HuH-7 (cell line): ENCODE measurements around the gene MRPL20.
A peak's percentile ranks its signal among the peaks of the same experiment; 100 is the strongest.
"Not testable (repeated sequence)": the region's sequence is repeated elsewhere in the genome, so short reads cannot be mapped to it uniquely, and the experiment has no call there.

Experiments used
- DNase-seq: peaks from one replicate; pipeline ENCODE4 v3.0.0; 2011; ENCODE audit warnings: low spot score

The MRPL20 gene

DNA sequence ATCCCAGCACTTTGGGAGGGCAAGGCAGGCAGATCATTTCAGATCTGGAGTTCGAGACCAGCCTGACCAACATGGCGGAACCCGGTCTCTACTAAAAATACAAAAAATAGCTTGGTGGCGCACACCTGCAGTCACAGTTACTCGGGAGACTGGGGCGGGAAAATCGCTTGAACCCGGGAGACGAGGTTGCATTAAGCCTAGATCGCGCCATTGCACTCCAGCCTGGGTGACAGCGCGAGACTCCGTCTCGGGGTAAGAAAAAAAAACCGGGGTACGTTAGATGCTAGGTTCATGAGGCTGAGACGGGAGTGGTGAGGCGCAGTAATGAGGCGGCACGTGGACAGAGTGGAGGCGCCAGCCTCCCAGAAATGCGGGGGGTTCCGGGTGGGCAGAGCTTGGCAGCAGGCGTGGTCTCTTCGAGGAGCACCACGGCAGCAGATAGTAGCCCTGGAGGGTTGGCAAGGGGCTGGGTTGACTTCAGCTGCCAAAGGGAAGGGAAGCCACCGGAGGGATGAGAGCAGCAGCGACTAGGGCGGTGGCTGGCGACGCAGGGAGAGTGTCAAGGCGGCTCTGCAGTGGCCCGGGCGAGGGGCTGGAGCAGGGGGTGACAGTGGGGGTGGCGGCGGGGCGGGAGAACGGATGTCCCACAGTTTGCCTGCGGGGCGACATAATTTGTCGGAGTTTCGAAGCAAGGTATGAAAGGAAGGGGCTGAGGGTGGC is 832 bp downstream of the MRPL20 start:
- no peak for DNase-seq

DNA sequence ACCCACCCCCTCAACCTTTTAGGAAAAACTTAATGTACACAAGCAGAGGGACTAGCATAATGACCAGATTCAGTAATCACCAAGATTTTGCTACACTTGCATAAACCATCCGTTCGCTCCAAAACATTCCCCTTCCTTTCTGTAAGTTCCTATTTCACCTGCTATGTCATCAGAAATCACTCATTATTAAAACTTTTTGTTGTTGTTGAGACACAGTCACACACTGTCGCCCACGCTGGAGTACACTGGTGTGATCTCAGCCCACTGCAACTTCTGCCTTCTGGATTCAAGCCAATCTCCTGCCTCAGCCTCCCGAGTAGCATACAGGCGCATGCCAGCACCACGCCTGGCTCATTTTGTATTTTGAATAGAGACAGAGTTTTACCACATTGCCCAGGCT is 3.4 kb downstream of the MRPL20 start:
- DNase-seq, result no peak

DNA sequence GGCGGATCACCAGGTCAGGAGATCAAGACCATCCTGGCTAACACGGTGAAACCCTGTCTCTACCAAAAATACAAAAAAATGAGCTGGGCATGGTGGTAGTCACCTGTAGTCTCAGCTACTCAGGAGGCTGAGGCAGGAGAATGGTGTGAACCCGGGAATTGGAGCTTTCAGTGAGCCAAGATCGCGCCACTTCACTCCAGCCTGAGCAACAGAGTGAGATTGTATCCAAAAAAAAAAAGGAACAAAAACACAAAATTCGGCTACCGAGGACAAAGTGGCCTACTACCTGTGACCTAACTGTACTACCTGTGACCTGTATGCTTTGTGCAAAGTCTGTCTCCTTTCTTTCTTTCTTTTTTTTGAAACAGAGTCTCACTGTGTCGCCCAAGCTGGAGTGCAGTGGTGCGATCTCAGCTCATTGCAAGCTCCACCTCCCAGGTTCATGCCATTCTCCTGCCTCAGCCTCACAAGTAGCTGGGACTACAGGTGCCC is 4.1 kb downstream of the MRPL20 start:
- DNase-seq, result not testable (repeated sequence)

- peak; percentile 66 for DNase-seq
Measured at GRCh38 chr1:1402072-1402900, 4.8 kb downstream of the MRPL20 start.

GRCh38 chr1:1401457-1402010 is 5.6 kb downstream of the MRPL20 start:
- DNase-seq, result no peak

GRCh38 chr1:1400576-1401456 is 6.3 kb downstream of the MRPL20 start:
- no peak for DNase-seq

DNA sequence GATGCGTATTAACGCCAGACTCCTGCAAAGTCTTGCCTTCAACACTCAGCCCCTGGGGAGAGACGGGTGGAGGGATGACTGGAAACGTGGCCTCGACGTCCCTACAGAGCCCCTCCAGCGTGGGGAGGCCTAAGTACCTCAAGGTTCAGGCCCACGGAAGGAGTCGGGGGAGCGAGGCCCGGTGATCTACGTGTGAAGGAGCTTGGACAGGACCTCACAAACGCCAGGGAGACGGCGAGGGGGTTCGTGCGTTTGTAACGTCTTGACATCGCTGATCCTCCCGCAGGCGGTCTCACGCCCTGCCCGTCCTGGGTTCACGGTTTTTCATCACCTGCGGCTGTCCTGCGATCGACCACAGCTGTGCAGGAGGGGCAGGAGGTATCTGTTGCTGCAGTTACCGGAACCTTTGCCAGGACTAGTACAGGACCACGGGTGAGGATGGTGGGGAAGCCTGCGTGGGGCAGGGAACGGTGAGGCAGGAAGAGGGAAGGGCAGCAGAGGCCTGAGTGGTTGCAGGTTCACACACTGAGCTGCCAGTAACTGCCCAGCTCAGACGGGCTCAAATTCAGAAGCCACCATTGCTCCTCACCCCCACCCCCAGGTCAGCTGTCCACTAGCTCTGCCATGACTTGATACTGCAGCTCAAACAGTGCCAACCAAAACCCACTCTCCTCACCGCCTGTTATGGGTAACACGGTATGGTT is 7.1 kb downstream of the MRPL20 start:
- no peak for DNase-seq

DNA sequence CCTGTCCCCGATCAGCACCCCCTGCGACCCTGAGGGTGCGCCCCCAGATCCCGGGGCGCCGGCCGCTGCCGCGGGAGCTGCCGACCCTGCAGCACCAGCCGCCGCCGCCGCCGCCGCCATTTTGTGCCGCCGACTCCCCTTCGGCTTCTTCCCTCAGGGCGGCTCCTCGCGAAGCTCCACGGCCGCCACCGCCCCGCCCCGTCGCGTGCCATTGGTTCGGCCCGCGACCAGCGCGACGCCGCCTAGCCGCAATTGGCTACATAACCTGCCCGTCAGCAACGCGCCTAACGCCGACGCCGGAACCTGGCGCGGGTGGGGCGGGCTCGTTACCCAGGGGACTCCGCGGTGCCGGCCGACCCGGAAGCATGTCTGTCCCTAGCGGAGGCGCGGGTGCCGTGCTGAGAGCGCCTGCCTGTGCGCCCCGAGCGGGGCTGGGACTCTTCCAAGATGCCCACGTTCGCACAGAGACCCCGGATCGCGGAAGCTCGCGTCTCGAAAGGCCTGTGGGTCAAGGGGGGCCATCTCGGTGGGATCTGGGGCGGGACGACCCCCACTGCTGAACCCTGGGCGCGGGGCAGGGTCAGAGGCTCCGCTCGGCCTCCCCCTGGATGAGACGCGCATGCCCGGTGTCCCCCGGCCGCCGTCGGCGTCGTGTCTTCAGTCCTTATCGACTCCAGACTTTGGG is 7.8 kb downstream of the MRPL20 start, which contains the start of gene CCNL2:
CCNL2 (minus strand) TSS at position 149 of the 685 bp plus-strand sequence; CDS start at position 120, 29 bp downstream.
- peak; percentile 98 for DNase-seq

- no peak for DNase-seq
Measured at GRCh38 chr1:1398677-1399186, 8.4 kb downstream of the MRPL20 start.

- no peak for DNase-seq
Measured at GRCh38 chr1:1397839-1398523, 9.1 kb downstream of the MRPL20 start.

DNA sequence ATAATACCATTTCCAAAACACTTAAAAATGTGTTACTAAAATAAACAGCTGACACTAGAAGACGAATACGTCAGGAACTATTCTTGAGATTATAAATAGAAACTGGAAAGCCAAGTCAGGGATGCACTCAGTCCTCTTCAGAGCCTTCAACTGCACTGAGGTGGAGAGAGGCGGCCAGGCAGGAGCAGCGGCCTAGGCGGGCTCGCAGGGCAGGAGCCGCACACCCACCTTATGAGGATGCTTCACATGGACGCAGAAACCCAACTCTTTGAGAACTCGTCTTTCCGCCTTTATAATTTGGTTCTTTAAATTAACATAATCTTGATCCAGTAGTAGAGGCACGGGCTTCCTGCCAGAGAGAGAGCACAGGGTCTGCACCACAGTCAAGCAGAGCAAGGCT is 11.9 kb downstream of the MRPL20 start:
- DNase-seq, result no peak

- no peak for DNase-seq
Measured at GRCh38 chr1:1394116-1394515, 13.0 kb downstream of the MRPL20 start.

DNA sequence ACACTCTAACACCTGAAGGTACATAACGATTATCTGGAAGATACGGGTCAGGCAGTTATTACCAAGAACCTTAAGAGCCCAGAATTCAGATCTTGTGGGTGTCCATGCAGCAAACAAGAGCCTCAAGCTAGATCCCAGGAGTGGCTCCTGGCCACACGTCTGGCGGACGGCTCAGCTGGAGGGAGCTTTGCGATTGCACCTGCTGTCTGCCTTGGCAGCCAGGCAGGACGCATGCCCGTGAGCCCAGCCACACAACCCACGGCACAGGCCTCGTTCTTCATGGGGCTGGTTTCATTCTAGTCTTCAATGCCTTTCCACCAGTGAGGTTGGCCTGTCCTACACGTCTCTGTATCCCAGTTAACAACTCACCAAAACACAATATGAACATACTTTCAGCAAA is 13.7 kb downstream of the MRPL20 start:
- DNase-seq, result no peak

GRCh38 chr1:1393014-1393413 is 14.1 kb downstream of the MRPL20 start:
- no peak for DNase-seq

DNA sequence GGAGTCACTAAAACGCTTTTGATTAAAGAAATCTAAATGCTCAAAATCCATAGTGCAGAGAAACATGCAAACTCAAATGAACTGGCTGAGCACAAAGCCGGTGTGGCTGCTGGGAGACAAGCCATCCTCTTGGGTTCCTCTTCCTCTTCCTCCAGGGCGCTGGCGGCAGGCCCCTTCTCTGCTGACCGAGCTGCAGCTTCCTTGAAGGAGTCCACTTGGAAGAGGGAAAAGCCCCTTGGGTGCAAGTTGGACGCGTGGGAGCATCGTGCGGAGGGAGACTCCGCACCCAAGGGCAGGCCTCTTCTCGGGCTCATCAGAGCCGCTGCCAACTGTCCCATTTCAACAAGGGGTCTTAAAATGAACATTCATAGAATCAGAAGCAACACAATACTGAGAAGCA is 15.9 kb downstream of the MRPL20 start:
- no peak for DNase-seq

DNA sequence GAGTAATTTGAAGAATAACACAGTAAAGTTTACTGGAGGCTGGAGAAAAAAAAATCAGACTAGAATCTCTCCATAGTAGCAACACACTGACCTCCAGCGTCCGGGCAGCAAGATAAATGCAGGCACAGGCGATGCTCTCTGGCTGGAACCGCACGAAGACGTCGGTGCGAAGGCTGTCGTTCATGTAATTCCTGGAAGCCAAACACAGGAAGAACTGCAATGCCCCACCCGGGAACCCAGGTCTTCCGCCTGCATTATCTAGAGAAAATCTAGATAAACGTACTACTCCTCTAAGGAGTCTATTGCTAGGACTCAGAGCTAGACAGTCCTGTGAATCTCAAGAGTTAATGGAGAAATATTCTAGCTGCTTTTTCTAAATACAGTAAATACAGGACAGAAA is 16.4 kb downstream of the MRPL20 start:
- DNase-seq, result no peak

DNA sequence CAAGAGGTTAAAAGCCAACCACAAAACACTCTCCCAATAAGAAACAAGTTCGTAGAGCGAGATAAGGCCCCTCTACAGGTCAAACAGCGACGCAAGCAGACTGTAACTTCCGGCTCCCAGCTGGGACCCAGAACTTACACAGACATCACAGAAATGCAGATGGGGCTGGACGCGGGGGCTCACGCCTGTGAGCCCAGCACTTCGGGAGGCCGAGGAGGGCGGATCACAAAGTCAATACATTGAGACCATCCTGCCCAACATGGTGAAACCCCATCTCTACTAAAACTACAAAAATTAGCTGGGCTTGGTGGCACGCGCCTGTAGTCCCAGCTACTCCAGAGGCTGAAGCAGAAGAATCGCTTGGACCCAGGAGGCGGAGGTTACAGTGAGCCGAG is 19.0 kb downstream of the MRPL20 start:
- DNase-seq, result no peak

- DNase-seq, result no peak
Measured at GRCh38 chr1:1387098-1388077, 19.7 kb downstream of the MRPL20 start.

GRCh38 chr1:1385931-1386330 is 21.2 kb downstream of the MRPL20 start:
- DNase-seq, result no peak
